Activated CD4-positive, alpha-beta T cell treated with anti-CD3 and anti-CD28 coated beads for 24 hours (primary cell): ENCODE results near the gene METTL23.
A peak's percentile ranks its signal among the peaks of the same experiment; 100 is the strongest.

Experiments used
- DNase-seq, 2 donors: peaks; one replicate each; pipeline ENCODE4 v3.0.0-alpha.2; 2020; ENCODE audit warnings: low read depth in 2 of 2

The METTL23 gene, protein sequence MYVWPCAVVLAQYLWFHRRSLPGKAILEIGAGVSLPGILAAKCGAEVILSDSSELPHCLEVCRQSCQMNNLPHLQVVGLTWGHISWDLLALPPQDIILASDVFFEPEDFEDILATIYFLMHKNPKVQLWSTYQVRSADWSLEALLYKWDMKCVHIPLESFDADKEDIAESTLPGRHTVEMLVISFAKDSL

DNA sequence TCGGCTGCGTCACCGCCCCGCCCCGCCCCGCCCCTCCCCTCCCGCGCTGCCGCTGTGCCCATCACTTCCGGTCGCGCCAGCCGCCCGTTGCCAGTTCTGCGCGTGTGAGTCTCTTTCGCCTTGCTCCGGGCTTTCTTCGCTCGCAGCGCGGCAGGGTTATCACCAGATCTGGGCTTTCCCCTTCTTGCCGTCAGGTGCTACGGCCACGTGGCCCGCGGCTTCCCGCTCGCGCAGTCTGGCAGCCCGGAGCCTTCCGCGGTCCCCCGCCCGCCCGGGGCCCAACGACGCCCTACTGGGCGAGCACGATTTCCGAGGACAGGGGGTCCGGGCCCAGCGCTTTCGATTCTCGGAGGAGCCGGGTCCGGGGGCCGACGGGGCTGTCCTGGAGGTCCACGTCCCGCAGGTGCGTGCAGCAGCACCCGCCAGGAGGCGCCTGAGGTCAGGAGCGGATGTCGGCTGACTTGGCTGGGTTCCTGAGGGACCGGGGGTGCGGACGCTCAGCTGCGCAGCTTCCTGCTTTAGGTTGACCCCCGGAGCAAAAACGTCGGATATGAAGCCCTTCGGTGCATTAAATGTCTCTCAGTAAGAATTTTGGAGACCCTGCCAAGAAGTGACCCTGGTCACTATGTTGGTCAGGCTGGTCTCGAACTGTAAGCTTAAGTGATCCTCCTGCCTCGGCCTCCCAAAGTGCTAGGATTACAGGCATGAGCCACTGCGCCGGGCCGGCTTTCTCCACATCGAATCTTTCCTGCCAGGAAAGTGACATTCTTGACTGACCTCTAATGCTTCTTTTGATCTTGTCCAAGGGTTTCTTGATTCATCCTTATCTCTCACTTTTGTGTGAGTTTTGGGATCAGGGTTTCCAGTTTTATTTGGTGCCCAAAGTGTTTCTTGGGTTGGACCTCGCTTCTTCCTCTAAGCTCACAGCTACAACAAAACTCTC, at the start of gene METTL23:
TSS of gene METTL23 (plus strand) at position 64 of the 943 bp plus-strand sequence. CDS start 2,872 bp downstream, outside the sequence.
- peak; percentile 55 to 62 for DNase-seq

DNA sequence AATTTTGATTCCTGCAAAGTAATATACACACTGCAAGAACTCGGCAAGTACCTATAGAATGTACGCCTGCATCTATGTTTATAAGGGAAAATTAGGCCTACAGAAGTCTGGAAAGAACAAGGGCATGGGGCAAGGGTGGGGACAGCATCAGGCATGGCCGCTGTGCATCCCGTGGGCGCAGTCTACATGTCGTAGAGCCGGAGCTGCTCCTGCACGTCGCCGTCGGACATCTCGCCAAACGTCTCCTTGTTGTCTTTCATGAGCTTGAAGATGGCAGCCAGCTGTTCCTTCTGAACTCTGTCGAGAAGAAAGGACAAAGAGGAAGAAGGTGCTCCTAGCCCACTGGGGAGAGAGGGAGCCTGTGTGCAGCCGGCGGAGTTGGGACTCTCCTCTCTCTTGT, 49.2 kb upstream of the METTL23 start:
- DNase-seq = no peak

DNA sequence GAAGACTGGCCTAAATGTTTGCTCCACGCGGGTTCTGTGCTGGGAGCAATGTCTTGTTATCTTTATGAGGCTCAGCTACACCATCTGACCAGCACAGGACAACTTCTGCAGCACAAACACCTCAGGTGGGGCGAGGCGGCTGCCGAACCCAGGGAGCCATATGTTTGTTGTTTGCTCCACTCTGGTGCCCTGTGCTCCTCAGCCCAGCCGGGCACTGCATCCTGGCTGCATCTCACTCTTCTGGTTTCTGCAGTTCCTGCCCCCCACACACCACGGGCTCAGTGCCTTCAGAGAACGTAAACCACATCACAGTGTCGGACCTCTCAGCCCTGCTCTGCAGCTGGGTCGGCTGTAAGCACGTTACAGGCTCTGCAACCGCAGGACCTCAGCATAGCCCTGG, 48.3 kb upstream of the METTL23 start:
- no peak for DNase-seq

DNA sequence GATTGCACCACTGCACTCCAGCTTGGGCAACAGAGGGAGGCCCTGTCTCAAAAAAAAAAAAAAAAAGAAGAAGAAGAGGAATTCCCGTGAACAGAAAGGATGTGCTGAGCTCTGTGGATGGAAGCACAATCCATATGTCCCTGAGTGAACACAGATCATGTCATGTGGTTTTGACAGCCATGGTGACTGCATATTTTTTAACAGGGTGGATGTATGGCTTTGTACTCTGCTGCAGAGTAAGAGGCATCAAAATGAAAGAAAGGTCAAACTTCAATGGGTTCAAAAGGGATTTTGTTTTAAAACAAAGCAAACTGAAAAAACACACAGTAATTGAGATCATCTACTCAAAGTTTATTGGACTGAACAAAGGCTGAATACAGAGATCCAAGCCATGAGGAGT, 47.4 kb upstream of the METTL23 start:
- no peak for DNase-seq

DNA sequence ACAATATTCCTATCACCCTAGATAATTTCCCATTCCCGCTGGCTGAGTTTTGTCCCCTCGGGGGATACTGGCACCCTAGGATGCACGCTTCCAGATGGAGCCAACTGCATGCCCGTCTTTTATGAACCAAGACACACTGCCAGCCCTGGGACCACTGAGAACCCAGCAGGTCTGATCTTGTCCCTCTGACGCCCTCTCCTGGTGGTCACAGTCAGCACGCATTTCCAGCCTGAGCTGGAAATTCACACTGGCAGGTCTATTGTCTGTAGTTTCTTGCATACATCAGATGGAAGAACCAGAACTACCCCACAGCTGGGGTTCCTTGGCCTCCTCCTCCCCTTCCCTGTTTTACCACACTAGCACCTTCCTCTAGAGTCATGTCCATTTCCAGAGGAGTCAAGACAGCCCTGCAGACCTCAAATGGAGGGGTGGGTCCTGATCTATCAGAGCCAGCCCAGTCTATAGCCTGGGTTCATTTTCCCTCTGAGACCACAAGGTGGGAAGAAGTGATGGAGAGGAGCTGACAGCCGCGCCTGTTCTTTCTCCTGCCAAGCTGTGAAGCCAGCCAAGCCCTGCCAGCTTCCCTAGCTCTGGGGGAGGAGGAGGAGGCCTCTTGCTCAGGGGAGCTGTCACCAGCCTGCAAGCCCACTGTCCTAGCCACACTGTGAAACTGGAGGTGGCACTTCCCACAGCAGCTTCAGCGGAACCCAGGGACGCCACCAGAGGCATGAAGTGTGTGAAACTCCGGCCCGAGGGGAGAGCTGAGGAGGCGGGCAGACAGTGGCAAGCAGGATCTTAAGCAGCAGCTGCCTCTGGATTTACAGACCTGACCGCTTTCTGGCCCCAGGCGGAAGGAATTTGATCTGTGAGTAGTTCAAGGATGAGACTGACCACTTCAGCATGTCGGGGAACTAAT, 45.2 kb upstream of the METTL23 start:
- peak; percentile 51 for DNase-seq

DNA sequence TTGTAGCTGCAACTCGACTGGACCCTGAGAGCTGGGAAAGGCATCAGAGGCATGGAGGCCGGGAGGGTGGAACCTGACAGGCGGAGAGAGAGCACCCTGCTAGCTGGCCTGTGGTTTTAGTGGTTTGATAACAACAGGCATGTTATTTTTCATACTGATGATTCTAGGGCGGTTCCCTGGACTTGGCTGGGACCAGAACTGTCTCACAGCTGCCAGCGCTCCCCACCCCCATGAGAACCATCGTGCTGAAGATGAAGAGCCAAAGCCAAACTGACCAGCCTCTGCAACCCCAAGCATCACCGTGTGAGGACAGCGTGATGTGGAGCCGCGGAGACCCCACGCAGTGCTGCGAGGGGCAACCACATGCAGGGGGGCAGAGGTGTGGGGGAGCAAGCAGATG, 44.3 kb upstream of the METTL23 start:
- DNase-seq = no peak

DNA sequence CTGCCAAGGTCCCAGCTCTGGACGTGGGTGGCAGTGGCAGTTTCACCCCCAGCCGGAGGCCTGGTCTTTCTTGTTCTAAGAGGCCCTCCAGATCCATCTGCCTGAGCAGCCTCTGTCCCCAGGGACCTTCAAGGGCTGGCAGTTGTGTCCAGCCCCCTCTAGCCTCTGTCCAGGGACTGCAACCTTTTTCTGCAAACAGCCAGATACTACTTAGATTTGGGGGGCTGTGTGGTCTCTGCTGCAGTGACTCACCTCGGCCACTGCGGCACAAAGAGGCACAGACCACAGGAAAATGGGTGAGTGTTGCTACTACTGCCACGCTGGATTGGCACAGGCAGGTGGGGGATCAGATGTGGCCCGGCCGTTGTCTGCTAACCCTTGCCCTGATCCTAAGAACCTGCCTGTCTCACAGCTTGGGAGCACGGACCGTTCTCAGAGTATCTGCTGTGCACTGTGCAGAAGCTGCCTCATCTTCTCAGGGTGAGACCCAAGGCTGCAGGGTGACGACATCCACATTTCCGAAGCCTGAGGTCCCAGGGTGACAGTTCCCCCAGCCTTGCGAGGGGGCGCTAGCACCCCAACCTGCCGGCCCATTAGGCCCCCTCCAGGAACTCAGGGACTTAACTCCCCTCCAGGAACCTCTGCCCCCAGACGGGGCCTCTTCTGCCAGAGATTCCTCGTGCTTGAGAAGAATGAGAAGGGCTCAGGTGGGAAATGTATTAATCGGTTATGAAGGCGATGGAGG, 43.5 kb upstream of the METTL23 start:
- DNase-seq = no peak

DNA sequence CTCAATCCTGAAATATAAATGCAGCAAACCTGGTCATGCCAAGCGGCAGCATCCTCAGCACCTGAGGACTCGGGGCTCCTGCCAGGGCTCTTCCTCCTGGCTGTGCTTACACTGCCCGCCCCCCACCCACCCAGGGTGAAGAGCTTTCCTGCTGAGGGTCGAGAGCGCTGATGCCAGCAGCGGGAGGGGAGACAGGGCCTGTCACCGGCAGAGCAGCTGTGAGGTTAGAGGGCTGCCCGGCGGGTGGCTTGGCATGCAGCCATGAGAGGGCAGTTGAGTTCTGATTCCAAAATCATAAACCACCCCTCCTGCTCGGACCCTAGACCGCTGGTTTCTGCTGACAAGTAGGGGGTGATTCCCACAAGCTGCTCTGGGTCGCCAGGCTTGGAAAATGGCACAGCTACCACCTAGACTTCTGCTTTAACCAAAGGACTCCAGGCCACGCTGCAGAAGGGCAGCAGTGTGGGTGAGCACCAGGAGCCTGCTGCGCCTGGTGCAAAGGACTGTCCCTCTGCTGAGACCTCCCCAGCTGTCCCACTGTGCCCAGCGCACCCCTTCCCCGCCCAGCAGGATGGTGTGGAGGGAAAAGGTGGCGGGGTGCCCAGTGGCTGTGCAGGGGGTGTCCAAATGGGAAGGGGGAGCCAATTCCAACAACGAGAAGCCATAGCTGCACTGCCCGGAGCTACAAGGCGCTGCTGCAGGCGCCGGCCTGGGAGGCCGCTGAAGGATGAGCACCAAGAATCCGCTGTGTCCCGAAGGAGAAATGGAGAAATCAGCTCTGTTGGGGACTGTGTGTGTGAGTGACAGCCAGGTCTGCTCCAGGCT, 42.5 kb upstream of the METTL23 start:
- DNase-seq = no peak

DNA sequence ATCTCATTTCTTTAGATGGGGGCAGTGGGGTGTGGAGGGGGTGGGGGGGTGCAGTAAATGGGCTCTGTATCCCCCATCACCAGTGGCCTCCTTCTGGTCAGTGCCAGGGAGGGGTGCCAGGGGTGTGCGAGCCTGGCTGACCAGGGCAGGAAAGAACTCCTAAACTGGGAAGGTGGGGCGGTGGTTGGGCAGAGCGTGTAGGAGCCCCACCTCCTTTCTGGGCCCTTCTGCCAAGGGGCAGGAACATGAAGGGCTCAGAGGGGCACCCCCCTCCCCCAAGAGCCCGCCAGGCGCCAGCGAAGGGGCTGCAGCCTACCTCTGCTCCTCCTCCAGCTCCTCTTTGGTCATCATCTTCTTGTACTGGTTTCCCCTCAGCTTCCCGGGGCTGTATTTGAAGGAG, 41.9 kb upstream of the METTL23 start:
- DNase-seq = no peak

DNA sequence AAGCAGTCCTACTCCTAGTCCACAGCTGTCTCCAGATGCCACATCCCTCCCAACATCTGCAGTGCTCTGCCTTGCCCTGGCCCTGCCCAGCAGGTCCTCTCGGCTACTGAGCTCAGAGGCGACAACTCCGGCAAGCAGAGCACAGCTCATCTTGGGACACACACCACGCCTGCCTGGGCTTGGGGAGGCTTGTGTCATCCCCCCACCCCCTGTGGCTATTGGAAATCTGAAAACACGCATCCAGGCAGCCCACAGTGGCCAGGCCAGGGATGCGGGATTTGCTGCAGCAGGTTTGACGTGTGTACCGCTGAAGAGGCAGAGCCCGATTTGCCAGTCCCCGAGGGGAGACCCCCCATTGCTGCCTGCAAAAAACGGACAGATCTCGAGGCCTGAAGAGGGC, 41.3 kb upstream of the METTL23 start:
- no peak for DNase-seq

DNA sequence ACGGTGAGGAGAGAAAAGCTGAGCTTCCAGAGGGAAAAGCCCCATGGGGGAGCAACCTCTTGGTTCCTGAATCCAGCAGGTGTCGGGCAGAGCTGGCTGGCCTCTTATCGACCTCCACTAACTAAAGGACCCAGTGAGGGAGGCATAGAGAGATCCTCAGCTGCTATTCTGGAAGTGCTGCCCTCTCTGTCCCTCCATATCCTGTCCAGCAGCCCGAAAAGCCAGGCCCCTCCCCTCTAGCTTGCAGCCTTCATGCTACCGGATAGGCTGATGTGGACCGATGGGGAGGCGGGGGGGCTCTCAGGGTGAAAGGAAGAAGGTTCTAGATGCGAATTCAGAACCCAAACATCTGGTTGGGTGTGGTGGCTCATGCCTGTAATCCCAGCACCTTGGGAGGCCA, 40.8 kb upstream of the METTL23 start:
- DNase-seq = no peak

DNA sequence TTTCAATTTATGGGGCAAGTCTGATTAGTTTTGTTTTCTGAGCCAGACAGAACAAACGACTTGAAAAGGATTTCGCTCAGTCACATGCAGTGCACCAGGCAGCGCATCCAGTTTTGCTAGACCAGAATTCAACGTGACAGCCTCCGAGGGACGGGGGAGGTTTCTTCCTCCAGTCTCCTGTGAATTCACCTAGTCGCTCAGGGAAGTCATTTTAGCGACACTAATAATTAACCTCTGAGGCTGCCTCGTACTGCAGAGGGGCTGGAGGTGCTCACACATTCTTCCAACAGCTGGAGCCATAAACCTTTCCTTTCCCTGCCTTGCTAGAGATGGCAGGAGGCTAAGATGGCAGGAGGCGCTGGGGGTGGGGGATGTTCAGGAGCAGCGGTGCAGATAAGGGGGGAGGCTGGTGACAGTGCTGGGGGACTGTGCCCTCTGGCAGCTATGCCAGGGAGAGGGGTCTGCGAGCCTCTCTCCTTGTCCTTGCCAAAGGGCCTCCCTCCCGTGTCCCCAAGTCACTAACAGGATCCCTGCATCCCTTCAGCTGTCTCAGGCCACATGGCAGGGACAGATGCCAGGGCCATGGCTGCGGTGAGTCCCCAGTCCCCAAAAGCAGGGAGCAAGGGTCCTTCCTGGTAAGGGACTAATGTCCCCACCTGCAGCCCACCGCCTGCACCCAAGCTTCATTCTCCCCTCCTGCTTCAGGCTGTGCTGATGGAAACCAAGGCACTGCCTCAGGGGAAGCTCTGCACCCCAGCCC, 39.9 kb upstream of the METTL23 start:
- no peak for DNase-seq

DNA sequence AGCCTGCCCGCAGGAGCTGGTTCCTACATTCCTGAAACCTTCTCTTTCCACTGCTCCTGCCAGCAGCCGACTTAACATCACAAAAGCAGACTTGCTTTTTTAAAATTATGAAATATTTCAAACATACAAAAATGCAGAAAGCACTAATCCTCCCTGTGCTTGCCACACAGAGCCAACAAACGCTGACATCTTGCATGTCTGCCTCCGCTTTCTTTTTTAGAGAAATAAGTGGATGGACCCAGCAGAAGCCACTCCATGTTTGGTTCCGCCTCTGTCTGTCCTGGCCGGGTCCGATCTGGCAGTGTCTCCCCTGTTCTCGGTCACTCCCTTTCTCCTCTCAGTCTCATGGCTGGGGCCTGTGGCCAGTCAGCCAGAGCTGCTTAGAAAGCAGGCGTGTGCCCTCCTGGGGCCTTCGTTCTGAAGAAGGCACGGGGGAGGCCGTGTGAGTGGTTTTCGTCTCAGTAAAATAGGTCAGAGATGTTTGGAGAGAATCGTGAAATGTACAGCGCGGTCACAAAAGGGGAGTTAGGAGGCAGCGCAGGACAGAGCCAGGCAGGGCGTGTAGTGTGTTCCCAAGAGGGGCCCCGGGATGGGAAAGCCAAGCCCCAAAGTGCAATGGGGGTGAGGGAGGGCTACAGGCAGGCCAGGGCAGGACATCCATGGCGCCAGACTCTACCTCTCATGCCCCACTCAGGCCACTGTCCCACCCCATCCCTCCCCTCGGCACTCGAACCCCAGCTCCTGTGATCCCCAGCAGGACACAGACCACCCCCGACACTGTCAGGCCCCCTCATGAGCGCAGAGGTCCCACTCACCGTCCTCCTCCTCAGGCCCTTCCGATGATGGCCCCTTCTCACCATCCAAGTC, 39.1 kb upstream of the METTL23 start:
- DNase-seq = no peak

DNA sequence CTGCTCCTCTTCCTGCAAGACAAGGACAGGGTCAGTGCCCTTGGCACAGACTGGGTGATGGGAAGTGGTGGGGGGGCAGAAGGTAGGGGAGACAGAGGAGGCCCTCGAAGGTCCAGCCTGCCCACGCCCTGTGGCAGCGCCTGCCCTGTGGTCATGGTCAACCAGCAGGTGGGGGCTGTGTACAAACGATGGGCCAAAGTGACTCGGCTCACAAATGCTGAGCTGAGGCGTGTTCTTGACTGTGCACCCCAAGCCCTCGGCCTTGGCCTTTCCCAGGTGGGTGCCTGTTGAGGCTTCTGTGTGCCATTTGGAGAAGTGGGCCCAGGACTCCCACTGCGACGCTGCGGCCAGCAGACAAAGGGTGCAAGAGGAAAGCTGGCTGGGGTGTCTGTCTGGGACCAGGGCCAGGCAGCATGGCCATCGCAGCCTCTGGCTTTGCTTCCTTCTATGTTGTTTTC, 38.4 kb upstream of the METTL23 start:
- DNase-seq = no peak

DNA sequence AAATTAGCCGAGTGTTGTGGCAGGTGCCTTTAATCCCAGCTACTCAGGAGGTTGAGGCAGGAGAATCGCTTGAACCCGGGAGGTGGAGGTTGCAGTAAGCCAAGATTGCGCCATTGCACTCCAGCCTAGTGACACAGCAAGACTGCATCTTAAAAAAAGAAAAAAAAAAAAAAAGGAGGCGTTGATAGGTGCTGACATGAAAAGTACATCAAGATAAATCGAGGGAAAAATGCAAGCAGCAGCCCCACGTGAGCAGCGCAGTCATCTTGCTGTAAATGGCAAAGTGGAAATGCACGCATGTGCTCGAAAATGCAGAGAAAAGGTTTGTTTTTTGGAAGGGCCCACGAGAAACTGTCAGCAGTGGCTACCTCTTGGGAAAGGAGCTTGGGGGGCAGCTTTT, 36.8 kb upstream of the METTL23 start:
- no peak for DNase-seq

DNA sequence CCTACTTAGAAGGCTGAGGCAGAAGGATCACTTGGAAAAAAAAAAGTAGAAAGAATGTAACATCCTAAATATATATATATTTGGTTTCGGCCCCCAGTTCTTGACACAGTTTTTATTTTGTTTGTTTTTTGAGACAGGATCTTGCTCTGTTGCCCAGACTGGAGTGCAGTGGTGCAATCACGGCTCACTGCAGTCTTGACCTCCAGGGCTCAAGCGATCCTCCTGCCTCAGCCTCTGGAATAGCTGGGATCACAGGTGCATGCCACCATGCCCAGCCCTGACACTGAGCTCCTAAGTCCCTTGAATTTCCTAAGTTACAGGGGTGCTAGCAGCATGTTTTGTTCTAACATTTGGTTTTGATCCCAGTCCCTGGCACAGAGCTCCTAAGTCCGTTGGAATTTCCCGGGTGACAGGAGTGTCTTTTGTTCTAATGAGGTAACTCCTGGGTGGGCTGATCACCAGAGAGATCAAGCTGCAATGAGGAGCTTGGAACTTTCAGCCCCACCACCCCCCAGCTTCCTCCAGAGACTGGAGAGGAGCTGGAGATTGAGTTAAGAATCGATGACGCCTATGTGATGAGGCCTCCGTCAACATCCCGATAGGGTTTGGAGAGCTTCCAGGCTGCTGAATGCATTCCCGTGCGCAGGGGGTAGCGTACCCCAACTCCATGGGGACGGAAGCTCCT, 35.9 kb upstream of the METTL23 start:
- DNase-seq = no peak

DNA sequence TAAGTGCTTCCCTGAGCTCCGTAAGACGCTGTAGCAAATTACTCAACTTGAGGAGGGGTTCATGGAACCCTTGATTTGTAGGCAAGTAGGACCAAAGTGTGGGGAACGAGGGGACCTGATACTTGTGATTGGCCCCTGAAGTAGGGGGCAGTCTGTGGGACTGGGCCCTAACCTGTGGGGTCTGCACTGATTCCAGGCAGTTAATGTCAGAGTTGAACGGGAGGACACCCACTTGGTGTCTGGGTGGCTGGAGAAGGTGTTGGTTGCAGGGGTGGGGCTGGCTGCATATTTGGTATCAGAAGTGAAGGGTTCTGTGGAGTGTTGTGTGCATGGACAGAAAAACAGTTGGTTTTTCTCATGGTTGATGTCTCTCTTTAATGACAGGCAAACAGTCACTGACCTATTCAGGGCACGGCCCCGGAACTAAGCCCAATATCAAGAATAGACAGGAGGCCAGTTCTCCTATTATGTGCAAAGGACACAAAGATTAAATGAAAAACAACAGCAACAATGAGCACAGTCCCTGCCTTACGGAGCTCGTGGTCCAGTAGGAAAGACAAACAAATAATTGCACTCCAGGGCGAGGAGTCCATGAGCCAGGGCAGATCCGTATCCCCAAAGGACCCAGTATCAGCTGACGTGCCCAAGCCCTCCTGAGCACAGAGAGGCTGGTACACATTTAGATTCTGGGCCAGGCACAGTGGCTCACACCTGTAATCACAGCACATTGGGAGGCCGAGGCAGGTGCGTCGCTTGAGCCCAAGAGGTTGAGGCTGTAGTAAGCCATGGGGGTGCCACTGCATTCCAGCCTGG, 35.1 kb upstream of the METTL23 start:
- DNase-seq = no peak
